ENCODE results near the gene SLC43A3. TPM values are rescaled to one million over a fixed set of nuclear protein-coding genes. Genes with fewer than 3 reads are reported as not detected.
A peak's percentile ranks its signal among the peaks of the same experiment; 100 is the strongest.

Gene SLC43A3
- total RNA-seq, result 10 to 100 TPM; 10.6 to 21.4 TPM

DNA sequence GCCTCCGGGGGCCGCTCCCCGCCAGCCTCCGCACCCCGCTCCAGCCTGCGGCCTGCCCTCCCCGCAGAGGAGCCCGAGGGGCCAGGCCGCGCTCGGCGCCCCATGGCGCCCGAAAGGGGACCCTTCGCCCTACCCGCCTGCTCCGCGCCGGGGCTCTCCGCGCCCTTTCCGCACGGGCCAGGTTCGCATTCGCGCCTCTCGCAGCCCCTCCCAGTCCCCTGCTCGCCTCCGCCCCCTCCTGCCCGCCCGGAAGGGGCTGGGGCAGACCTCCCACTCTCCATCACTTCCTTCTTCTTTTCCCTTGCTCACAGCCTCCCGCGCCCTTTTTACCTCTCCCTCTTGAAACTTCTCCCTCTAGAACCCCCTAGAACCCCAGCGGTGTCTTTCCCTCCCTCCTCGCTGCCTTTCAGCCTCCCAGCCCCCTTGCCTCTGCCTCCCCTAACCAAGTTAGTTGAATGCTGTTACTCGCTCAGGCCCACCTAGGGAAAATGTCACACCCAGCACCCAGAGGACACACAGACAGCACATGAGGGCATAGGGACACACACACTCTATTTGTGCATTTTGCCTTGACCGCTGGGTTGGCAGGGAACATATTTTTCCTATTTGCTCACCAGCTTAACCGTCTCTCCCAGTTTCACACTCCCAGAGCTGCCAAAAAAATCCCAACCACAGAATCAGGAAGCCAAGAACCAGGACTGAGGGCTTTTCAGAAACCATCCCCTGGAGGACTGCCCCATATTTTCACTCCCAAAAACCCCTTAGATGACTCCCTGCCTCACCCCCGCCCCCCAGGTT lies at the start of gene SLC43A3:
Gene SLC43A3 (minus strand): TSS at position 193 of the 798 bp plus-strand sequence. CDS start 949 bp downstream, outside the sequence.
- TF ChIP-seq, protein P1, sequence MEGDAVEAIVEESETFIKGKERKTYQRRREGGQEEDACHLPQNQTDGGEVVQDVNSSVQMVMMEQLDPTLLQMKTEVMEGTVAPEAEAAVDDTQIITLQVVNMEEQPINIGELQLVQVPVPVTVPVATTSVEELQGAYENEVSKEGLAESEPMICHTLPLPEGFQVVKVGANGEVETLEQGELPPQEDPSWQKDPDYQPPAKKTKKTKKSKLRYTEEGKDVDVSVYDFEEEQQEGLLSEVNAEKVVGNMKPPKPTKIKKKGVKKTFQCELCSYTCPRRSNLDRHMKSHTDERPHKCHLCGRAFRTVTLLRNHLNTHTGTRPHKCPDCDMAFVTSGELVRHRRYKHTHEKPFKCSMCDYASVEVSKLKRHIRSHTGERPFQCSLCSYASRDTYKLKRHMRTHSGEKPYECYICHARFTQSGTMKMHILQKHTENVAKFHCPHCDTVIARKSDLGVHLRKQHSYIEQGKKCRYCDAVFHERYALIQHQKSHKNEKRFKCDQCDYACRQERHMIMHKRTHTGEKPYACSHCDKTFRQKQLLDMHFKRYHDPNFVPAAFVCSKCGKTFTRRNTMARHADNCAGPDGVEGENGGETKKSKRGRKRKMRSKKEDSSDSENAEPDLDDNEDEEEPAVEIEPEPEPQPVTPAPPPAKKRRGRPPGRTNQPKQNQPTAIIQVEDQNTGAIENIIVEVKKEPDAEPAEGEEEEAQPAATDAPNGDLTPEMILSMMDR (IDR thresholded peaks at IDR 0.05), result no peak
- Histone ChIP-seq H3K27ac (peak within 1 kb of the TSS; percentile 73), H3K9ac (ENCODE audit: low read depth in 2 of 2, low read length in 2 of 2) (peak within 1 kb of the TSS; percentile 44 to 74), H3K9me3 (no peaks in the 10 kb centered on the region), H3K4me3 (peak within 1 kb of the TSS; percentile 47), H3K36me3 (no peaks in the 10 kb centered on the region), H3K27me3 (no peaks in the 10 kb centered on the region), H3K4me1 (peaks cover 14% of the 10 kb centered on the region)
- DNase-seq, result peak; percentile 76
- intact Hi-C loops (cut with DNase I), result no loop called here

DNA sequence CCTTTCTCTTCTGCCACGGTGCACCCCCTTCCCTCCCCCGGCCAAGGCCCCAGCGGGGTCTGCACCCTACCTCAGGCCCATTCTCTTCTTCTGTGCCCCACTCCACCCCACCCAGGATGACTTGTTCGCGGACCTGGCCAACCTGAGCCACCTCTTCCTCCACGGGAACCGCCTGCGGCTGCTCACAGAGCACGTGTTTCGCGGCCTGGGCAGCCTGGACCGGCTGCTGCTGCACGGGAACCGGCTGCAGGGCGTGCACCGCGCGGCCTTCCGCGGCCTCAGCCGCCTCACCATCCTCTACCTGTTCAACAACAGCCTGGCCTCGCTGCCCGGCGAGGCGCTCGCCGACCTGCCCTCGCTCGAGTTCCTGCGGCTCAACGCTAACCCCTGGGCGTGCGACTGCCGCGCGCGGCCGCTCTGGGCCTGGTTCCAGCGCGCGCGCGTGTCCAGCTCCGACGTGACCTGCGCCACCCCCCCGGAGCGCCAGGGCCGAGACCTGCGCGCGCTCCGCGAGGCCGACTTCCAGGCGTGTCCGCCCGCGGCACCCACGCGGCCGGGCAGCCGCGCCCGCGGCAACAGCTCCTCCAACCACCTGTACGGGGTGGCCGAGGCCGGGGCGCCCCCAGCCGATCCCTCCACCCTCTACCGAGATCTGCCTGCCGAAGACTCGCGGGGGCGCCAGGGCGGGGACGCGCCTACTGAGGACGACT lies 49.3 kb upstream of the SLC43A3 start:
- Histone ChIP-seq H3K27ac (no peak overlapping the region), H3K9ac (ENCODE audit: low read depth in 2 of 2, low read length in 2 of 2) (peak overlapping the region; percentile 19 to 61), H3K4me3 (peak overlapping the region; percentile 48)

DNA sequence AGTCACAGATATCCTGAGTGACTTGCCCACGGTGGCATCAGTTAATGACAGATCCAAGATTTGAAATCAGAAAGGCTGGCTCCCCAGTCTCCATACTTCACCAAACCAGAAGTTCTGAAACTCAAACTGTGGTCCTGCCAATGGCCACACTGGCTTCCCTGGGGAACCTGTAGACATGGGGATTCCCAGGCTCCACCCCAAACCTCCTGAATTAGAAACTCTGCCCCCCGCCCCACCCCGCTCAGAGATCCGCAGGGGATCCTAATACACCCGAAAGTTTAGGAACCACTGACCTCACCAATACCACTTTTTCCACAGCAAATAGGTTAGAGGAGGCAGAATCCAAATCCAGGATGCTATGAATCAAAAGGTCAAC lies 48.7 kb upstream of the SLC43A3 start:
- Histone ChIP-seq H3K9ac (ENCODE audit: low read depth in 2 of 2, low read length in 2 of 2) (no peak overlapping the region), H3K9me3 (no peaks in the 10 kb centered on the region), H3K4me1 (peaks cover 15% of the 10 kb centered on the region), H3K27me3 (no peaks in the 10 kb centered on the region), H3K4me3 (no peak overlapping the region), H3K36me3 (no peaks in the 10 kb centered on the region), H3K27ac (no peak overlapping the region)
- TF ChIP-seq, protein P1 (IDR thresholded peaks at IDR 0.05), result no peak
- DNase-seq, result no peak
- intact Hi-C loops (cut with DNase I), result no loop called here

More for the DNA sequence above, 49.3 kb upstream of the SLC43A3 start:
- intact Hi-C loops (cut with DNase I), result no loop called here
- Histone ChIP-seq H3K27me3 (no peaks in the 10 kb centered on the region), H3K36me3 (no peaks in the 10 kb centered on the region), H3K9me3 (no peaks in the 10 kb centered on the region), H3K4me1 (peaks cover 15% of the 10 kb centered on the region)
- TF ChIP-seq, protein P1 (IDR thresholded peaks at IDR 0.05), result no peak
- peak; percentile 68 for DNase-seq

DNA sequence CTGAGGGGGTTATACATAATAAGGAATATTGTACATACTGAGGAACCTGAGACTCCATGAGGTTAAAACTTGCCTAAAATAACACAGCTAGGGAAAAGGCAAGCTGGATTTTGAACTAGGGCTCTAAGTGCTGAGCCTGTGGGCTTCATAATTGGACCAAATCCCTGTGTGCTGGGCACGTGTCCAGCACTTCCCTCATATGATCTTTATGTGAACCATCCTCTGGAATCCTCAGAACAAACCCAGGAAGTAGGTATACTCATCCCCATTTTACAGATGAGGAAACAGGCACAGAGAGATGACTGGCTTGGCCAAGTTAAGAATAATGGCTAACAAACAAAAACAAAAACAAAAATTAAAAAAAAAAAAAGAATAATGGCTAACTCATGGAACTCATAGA lies 48.3 kb upstream of the SLC43A3 start:
- TF ChIP-seq, protein P1 (IDR thresholded peaks at IDR 0.05), result no peak
- H3K4me3 ChIP-seq, result no peak overlapping the region
- H3K36me3 ChIP-seq, result no peaks in the 10 kb centered on the region
- H3K4me1 ChIP-seq, result peaks cover 15% of the 10 kb centered on the region
- no peaks in the 10 kb centered on the region for H3K9me3 ChIP-seq
- no peak for DNase-seq
- H3K27me3 ChIP-seq, result no peaks in the 10 kb centered on the region
- intact Hi-C loops (cut with DNase I), result no loop called here
- no peak overlapping the region for H3K9ac ChIP-seq (ENCODE audit: low read depth in 2 of 2, low read length in 2 of 2)
- H3K27ac ChIP-seq, result no peak overlapping the region

DNA sequence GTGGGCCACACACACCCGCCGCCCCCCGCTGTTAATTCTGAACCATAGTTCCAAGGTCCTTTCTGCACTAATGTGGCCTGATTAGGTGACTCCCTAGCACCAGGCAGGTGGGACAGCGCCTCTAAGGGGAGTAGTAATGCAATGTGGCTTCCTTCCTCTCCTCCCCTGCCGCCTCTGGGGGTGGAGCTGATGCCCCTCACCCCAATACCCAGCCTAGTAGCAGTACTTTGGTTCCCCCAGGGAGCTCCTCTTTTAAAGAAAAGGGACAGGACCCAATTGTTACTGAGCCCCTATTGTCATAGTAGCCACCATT lies 47.8 kb upstream of the SLC43A3 start:
- peaks cover 15% of the 10 kb centered on the region for H3K4me1 ChIP-seq
- no peaks in the 10 kb centered on the region for H3K9me3 ChIP-seq
- H3K9ac ChIP-seq (ENCODE audit: low read depth in 2 of 2, low read length in 2 of 2), result no peak overlapping the region
- H3K27ac ChIP-seq, result no peak overlapping the region
- no peaks in the 10 kb centered on the region for H3K36me3 ChIP-seq
- H3K4me3 ChIP-seq, result no peak overlapping the region
- no peak for DNase-seq
- H3K27me3 ChIP-seq, result no peaks in the 10 kb centered on the region
- TF ChIP-seq, protein P1 (IDR thresholded peaks at IDR 0.05), result no peak
- intact Hi-C loops (cut with DNase I), result no loop called here
